ENCODE measurements around the gene PLD1. TPM values are rescaled to one million over a fixed set of nuclear protein-coding genes. Genes with fewer than 3 reads are reported as not detected.

The PLD1 gene
- total RNA-seq, 5 donors from 2014 or later (not counting 1 experiment from before 2014, with no cell fraction given) = 1.8 to 3.9 (median 3.2) TPM

GRCh38 chr3:171802590-171802956 lies 7.7 kb downstream of the PLD1 start:
- H3K27me3 Mint-ChIP-seq = peaks cover 0 to 4% of the 10 kb centered on the region in 2 donors
- WGBS (ENCODE audit: insufficient coverage) = 88% methylated on average over 3 of the region's 3 CpGs
- no peak overlapping the region for H3K4me3 Mint-ChIP-seq
- no peaks in the 10 kb centered on the region for H3K4me1 Mint-ChIP-seq
- no peak overlapping the region for H3K27ac Mint-ChIP-seq
- no peak overlapping the region for H3K27ac ChIP-seq (ENCODE audit: low read length)
- POLR2A ChIA-PET = no interaction called here
- CTCF ChIA-PET = interaction anchor here in 1 of 2 donors (0.5 kb wide), 1 partner anchor 9 kb away, joined by 3 read pairs; no protein-coding TSS in a partner anchor
- no peaks in the 10 kb centered on the region for H3K36me3 ChIP-seq (ENCODE audit: control insufficient read depth in 2 of 2, extremely low read depth in 1 of 2, insufficient read depth in 1 of 2, low read length in 1 of 2)
- no peak for DNase-seq
- no peaks in the 10 kb centered on the region for H3K27me3 ChIP-seq (replicated peaks in 1 of 2; ENCODE audit: control insufficient read depth in 2 of 2, extremely low read depth in 1 of 2, insufficient read depth in 2 of 2, low read length in 1 of 2)
- no peaks in the 10 kb centered on the region for H3K36me3 Mint-ChIP-seq
- ATAC-seq (replicated peaks in 1 of 4) = no peak
- no peak overlapping the region for H3K4me3 ChIP-seq (ENCODE audit: control insufficient read depth in 1 of 2, extremely low read depth in 1 of 2, low read length in 1 of 2)
- no peaks in the 10 kb centered on the region for H3K9me3 Mint-ChIP-seq
- H3K9me3 ChIP-seq = no peaks in the 10 kb centered on the region
- H3K4me1 ChIP-seq (ENCODE audit: control insufficient read depth in 1 of 2, extremely low read depth in 1 of 2, insufficient read depth in 2 of 2, low read length in 2 of 2) = no peaks in the 10 kb centered on the region

- H3K36me3 Mint-ChIP-seq = no peaks in the 10 kb centered on the region
These were observed 8.3 kb downstream of the PLD1 start for GRCh38 chr3:171801738-171802589.

GRCh38 chr3:171799501-171799900 lies 10.8 kb downstream of the PLD1 start:
- Histone ChIP-seq H3K27ac (ENCODE audit: low read length) (no peak overlapping the region), H3K4me3 (ENCODE audit: control insufficient read depth in 1 of 2, extremely low read depth in 1 of 2, low read length in 1 of 2) (no peak overlapping the region), H3K4me1 (ENCODE audit: control insufficient read depth in 1 of 2, extremely low read depth in 1 of 2, insufficient read depth in 2 of 2, low read length in 2 of 2) (no peaks in the 10 kb centered on the region), H3K36me3 (ENCODE audit: control insufficient read depth in 2 of 2, extremely low read depth in 1 of 2, insufficient read depth in 1 of 2, low read length in 1 of 2) (no peaks in the 10 kb centered on the region), H3K9me3 (no peaks in the 10 kb centered on the region), H3K27me3 (replicated peaks in 1 of 2; ENCODE audit: control insufficient read depth in 2 of 2, extremely low read depth in 1 of 2, insufficient read depth in 2 of 2, low read length in 1 of 2) (no peaks in the 10 kb centered on the region)
- H3K36me3 Mint-ChIP-seq = no peaks in the 10 kb centered on the region
- H3K27me3 Mint-ChIP-seq = peaks cover 0 to 3% of the 10 kb centered on the region in 2 donors
- no CpG with 5 or more reads among the region's 1 CpG for WGBS (ENCODE audit: insufficient coverage)
- POLR2A ChIA-PET = no interaction called here
- DNase-seq (no peak), ATAC-seq (replicated peaks in 1 of 4) (no peak)
- H3K4me1 Mint-ChIP-seq = no peaks in the 10 kb centered on the region
- CTCF ChIA-PET = no interaction called here
- no peak overlapping the region for H3K4me3 Mint-ChIP-seq
- H3K27ac Mint-ChIP-seq = no peak overlapping the region
- no peaks in the 10 kb centered on the region for H3K9me3 Mint-ChIP-seq

More at GRCh38 chr3:171801738-171802589, 8.3 kb downstream of the PLD1 start:
- ChIA-PET CTCF (interaction anchor here in 1 of 2 donors (0.5 kb wide), 1 partner anchor 8 kb away, joined by 3 read pairs; no protein-coding TSS in a partner anchor), POLR2A (no interaction called here)
- Histone ChIP-seq H3K9me3 (no peaks in the 10 kb centered on the region), H3K4me3 (ENCODE audit: control insufficient read depth in 1 of 2, extremely low read depth in 1 of 2, low read length in 1 of 2) (no peak overlapping the region), H3K27me3 (replicated peaks in 1 of 2; ENCODE audit: control insufficient read depth in 2 of 2, extremely low read depth in 1 of 2, insufficient read depth in 2 of 2, low read length in 1 of 2) (no peaks in the 10 kb centered on the region), H3K36me3 (ENCODE audit: control insufficient read depth in 2 of 2, extremely low read depth in 1 of 2, insufficient read depth in 1 of 2, low read length in 1 of 2) (no peaks in the 10 kb centered on the region), H3K4me1 (ENCODE audit: control insufficient read depth in 1 of 2, extremely low read depth in 1 of 2, insufficient read depth in 2 of 2, low read length in 2 of 2) (no peaks in the 10 kb centered on the region), H3K27ac (ENCODE audit: low read length) (no peak overlapping the region)
- 42% methylated on average over 4 of the region's 4 CpGs for WGBS (ENCODE audit: insufficient coverage)
- DNase-seq = no peak
- no peak overlapping the region for H3K27ac Mint-ChIP-seq
- no peaks in the 10 kb centered on the region for H3K9me3 Mint-ChIP-seq
- H3K4me3 Mint-ChIP-seq = no peak overlapping the region
- no peak for ATAC-seq (replicated peaks in 1 of 4)
- H3K27me3 Mint-ChIP-seq = peaks cover 0 to 3% of the 10 kb centered on the region in 2 donors
- H3K4me1 Mint-ChIP-seq = no peaks in the 10 kb centered on the region

- CTCF ChIA-PET = no interaction called here
- Mint-ChIP-seq H3K4me1 (no peaks in the 10 kb centered on the region), H3K27me3 (no peaks in the 10 kb centered on the region), H3K36me3 (no peaks in the 10 kb centered on the region), H3K27ac (no peak overlapping the region), H3K4me3 (no peak overlapping the region), H3K9me3 (no peaks in the 10 kb centered on the region)
- no peak overlapping the region for H3K4me3 ChIP-seq (ENCODE audit: control insufficient read depth in 1 of 2, extremely low read depth in 1 of 2, low read length in 1 of 2)
- no peaks in the 10 kb centered on the region for H3K4me1 ChIP-seq (ENCODE audit: control insufficient read depth in 1 of 2, extremely low read depth in 1 of 2, insufficient read depth in 2 of 2, low read length in 2 of 2)
- ATAC-seq (replicated peaks in 1 of 4) (no peak), DNase-seq (no peak)
- POLR2A ChIA-PET = no interaction called here
- H3K27ac ChIP-seq (ENCODE audit: low read length) = no peak overlapping the region
- H3K27me3 ChIP-seq (replicated peaks in 1 of 2; ENCODE audit: control insufficient read depth in 2 of 2, extremely low read depth in 1 of 2, insufficient read depth in 2 of 2, low read length in 1 of 2) = no peaks in the 10 kb centered on the region
- no CpG with 5 or more reads among the region's 3 CpGs for WGBS (ENCODE audit: insufficient coverage)
- H3K36me3 ChIP-seq (ENCODE audit: control insufficient read depth in 2 of 2, extremely low read depth in 1 of 2, insufficient read depth in 1 of 2, low read length in 1 of 2) = no peaks in the 10 kb centered on the region
- H3K9me3 ChIP-seq = no peaks in the 10 kb centered on the region
These were observed 12.4 kb downstream of the PLD1 start for GRCh38 chr3:171797873-171798272.

- H3K27ac Mint-ChIP-seq = no peak overlapping the region
- no peaks in the 10 kb centered on the region for H3K4me1 Mint-ChIP-seq
- H3K4me3 ChIP-seq (ENCODE audit: control insufficient read depth in 1 of 2, extremely low read depth in 1 of 2, low read length in 1 of 2) = no peak overlapping the region
- POLR2A ChIA-PET = no interaction called here
- no peak overlapping the region for H3K4me3 Mint-ChIP-seq
- CTCF ChIA-PET = no interaction called here
- DNase-seq = no peak
- no peaks in the 10 kb centered on the region for H3K9me3 Mint-ChIP-seq
- H3K36me3 Mint-ChIP-seq = no peaks in the 10 kb centered on the region
- H3K36me3 ChIP-seq (ENCODE audit: control insufficient read depth in 2 of 2, extremely low read depth in 1 of 2, insufficient read depth in 1 of 2, low read length in 1 of 2) = no peaks in the 10 kb centered on the region
- no peaks in the 10 kb centered on the region for H3K9me3 ChIP-seq
- H3K4me1 ChIP-seq (ENCODE audit: control insufficient read depth in 1 of 2, extremely low read depth in 1 of 2, insufficient read depth in 2 of 2, low read length in 2 of 2) = no peaks in the 10 kb centered on the region
- no peak for ATAC-seq (replicated peaks in 1 of 4)
- H3K27me3 ChIP-seq (replicated peaks in 1 of 2; ENCODE audit: control insufficient read depth in 2 of 2, extremely low read depth in 1 of 2, insufficient read depth in 2 of 2, low read length in 1 of 2) = no peaks in the 10 kb centered on the region
- H3K27ac ChIP-seq (ENCODE audit: low read length) = no peak overlapping the region
- H3K27me3 Mint-ChIP-seq = no peaks in the 10 kb centered on the region
- WGBS (ENCODE audit: insufficient coverage) = 60% methylated on average over 1 of the region's 1 CpG
These were observed 13.0 kb downstream of the PLD1 start for GRCh38 chr3:171797265-171797679.

GRCh38 chr3:171796625-171797264 lies 13.5 kb downstream of the PLD1 start:
- Mint-ChIP-seq H3K36me3 (no peaks in the 10 kb centered on the region), H3K4me3 (no peak overlapping the region), H3K4me1 (no peaks in the 10 kb centered on the region), H3K27me3 (no peaks in the 10 kb centered on the region), H3K27ac (no peak overlapping the region), H3K9me3 (no peaks in the 10 kb centered on the region)
- ATAC-seq (replicated peaks in 1 of 4) = no peak
- CTCF ChIA-PET = no interaction called here
- POLR2A ChIA-PET = no interaction called here
- H3K27me3 ChIP-seq (replicated peaks in 1 of 2; ENCODE audit: control insufficient read depth in 2 of 2, extremely low read depth in 1 of 2, insufficient read depth in 2 of 2, low read length in 1 of 2) = no peaks in the 10 kb centered on the region
- H3K27ac ChIP-seq (ENCODE audit: low read length) = no peak overlapping the region
- H3K36me3 ChIP-seq (ENCODE audit: control insufficient read depth in 2 of 2, extremely low read depth in 1 of 2, insufficient read depth in 1 of 2, low read length in 1 of 2) = no peaks in the 10 kb centered on the region
- H3K9me3 ChIP-seq = no peaks in the 10 kb centered on the region
- no peaks in the 10 kb centered on the region for H3K4me1 ChIP-seq (ENCODE audit: control insufficient read depth in 1 of 2, extremely low read depth in 1 of 2, insufficient read depth in 2 of 2, low read length in 2 of 2)
- 93% methylated on average over 3 of the region's 4 CpGs for WGBS (ENCODE audit: insufficient coverage)
- no peak overlapping the region for H3K4me3 ChIP-seq (ENCODE audit: control insufficient read depth in 1 of 2, extremely low read depth in 1 of 2, low read length in 1 of 2)
- DNase-seq = no peak

All from T-cell (primary cell).